HEK293 (cell line): ENCODE measurements around the gene STX4.

Experiments
- IKZF3 ChIP-seq: fragments of 450-650 bp; IDR thresholded peaks from 2 replicates; pipeline ENCODE4 v1.5.0; 2018; ENCODE audit warnings: missing biosample characterization, mild to moderate bottlenecking, missing genetic modification characterization, moderate library complexity
- ZNF292 ChIP-seq: fragments of 450-650 bp; formaldehyde crosslinking; IDR thresholded peaks from 2 replicates; pipeline ENCODE4 v1.5.1; 2016; ENCODE audit warnings: low read depth, missing biosample characterization, missing genetic modification characterization, borderline replicate concordance
- ZNF510 ChIP-seq: fragments of 450-650 bp; formaldehyde crosslinking; IDR thresholded peaks from 2 replicates; pipeline ENCODE4 v1.5.1; 2018; ENCODE audit warnings: mild to moderate bottlenecking, missing genetic modification characterization, missing biosample characterization; ENCODE audit not compliant: insufficient replicate concordance
- TF ChIP-seq, protein P1 (sequence below): fragments of 450-650 bp; formaldehyde crosslinking; IDR thresholded peaks from 2 replicates; pipeline ENCODE4 v1.5.1; 2016; ENCODE audit warnings: missing biosample characterization, missing genetic modification characterization
- TF ChIP-seq, protein P2 (sequence below): fragments of 450-650 bp; formaldehyde crosslinking; IDR thresholded peaks from 2 replicates; pipeline ENCODE4 v1.5.1; 2016; ENCODE audit warnings: missing biosample characterization, missing genetic modification characterization

DNA sequence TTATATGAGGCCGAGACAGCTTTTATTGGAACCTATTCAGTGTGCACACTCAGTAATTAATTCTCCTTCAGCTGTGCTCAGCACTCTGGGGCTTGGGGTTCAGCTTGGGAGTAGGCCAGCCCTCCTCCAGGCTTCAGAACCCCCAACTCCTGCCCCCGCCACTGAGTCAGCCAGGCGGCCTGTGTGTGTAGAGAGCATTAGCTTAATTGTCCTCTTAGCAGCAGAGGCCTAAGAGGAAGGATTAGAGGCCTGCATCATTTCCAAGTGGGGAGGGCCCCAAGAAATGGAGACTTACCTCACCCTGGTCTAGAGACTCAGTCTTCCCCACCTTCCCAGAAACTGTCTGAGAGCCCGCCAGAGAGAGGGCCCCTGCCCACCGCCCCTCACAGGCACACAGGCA, 54.6 kb downstream of the STX4 start:
- TF ChIP-seq, protein P1, sequence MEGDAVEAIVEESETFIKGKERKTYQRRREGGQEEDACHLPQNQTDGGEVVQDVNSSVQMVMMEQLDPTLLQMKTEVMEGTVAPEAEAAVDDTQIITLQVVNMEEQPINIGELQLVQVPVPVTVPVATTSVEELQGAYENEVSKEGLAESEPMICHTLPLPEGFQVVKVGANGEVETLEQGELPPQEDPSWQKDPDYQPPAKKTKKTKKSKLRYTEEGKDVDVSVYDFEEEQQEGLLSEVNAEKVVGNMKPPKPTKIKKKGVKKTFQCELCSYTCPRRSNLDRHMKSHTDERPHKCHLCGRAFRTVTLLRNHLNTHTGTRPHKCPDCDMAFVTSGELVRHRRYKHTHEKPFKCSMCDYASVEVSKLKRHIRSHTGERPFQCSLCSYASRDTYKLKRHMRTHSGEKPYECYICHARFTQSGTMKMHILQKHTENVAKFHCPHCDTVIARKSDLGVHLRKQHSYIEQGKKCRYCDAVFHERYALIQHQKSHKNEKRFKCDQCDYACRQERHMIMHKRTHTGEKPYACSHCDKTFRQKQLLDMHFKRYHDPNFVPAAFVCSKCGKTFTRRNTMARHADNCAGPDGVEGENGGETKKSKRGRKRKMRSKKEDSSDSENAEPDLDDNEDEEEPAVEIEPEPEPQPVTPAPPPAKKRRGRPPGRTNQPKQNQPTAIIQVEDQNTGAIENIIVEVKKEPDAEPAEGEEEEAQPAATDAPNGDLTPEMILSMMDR (tag by site-specific recombination) = no peak
- TF ChIP-seq IKZF3 (tag by site-specific recombination) (no peak), ZNF292 (no peak), ZNF510 (tag by site-specific recombination) (no peak)
- TF ChIP-seq, protein P2, sequence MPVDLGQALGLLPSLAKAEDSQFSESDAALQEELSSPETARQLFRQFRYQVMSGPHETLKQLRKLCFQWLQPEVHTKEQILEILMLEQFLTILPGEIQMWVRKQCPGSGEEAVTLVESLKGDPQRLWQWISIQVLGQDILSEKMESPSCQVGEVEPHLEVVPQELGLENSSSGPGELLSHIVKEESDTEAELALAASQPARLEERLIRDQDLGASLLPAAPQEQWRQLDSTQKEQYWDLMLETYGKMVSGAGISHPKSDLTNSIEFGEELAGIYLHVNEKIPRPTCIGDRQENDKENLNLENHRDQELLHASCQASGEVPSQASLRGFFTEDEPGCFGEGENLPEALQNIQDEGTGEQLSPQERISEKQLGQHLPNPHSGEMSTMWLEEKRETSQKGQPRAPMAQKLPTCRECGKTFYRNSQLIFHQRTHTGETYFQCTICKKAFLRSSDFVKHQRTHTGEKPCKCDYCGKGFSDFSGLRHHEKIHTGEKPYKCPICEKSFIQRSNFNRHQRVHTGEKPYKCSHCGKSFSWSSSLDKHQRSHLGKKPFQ (tag by site-specific recombination) = no peak
